Calu3 (cell line): Measurements from ENCODE around the gene IL18. TPM values are rescaled to one million over a fixed set of nuclear protein-coding genes. Genes with fewer than 3 reads are reported as not detected.
"Not testable (repeated sequence)": the region's sequence is repeated elsewhere in the genome, so short reads cannot be mapped to it uniquely, and the experiment has no call there.

ENCODE experiments used
- BruUV-seq: library from RNA; stranded (reverse); fragments of 400-500 nt; replicated peaks from 2 replicates; lab custom pipeline; 2021; lab: Mats Ljungman, UMichigan
- CTCF ChIA-PET: fragments of 300-600 bp; sonication (Branson Sonifier 250); formaldehyde crosslinking; loops from one replicate; lab custom pipeline; 2022; ENCODE audit warnings: antibody characterized with exemption; lab: Charles Lee
- DNase-seq: peaks from one replicate; pipeline ENCODE4 v3.0.0; 2022
- H3K27ac Mint-ChIP-seq: one replicate; pipeline ENCODE4 v1.8.0; 2022; ENCODE audit warnings: mixed read lengths; ENCODE audit not compliant: unreplicated experiment
- H3K27me3 Mint-ChIP-seq: one replicate; pipeline ENCODE4 v1.8.0; 2022; ENCODE audit warnings: mixed read lengths; ENCODE audit not compliant: unreplicated experiment
- H3K36me3 Mint-ChIP-seq: one replicate; pipeline ENCODE4 v1.8.0; 2022; ENCODE audit warnings: mild to moderate bottlenecking, moderate library complexity, mixed read lengths; ENCODE audit not compliant: insufficient read depth, unreplicated experiment
- H3K4me1 Mint-ChIP-seq: one replicate; pipeline ENCODE4 v1.8.0; 2022; ENCODE audit warnings: mild to moderate bottlenecking, low read depth, mixed read lengths; ENCODE audit not compliant: unreplicated experiment
- H3K4me3 Mint-ChIP-seq: one replicate; pipeline ENCODE4 v1.8.0; 2022; ENCODE audit warnings: mild to moderate bottlenecking, low read depth, moderate library complexity, mixed read lengths; ENCODE audit not compliant: unreplicated experiment
- H3K9me3 Mint-ChIP-seq: one replicate; pipeline ENCODE4 v1.8.0; 2022; ENCODE audit warnings: low read depth, mixed read lengths; ENCODE audit not compliant: unreplicated experiment
- CTCF ChIP-seq: fragments of 200-600 bp; IDR thresholded peaks from one replicate; pipeline ENCODE4 v1.8.0; 2022; ENCODE audit warnings: antibody characterized with exemption; ENCODE audit not compliant: unreplicated experiment
- intact Hi-C: fragments of 100-400 bp; cut with micrococcal nuclease; formaldehyde crosslinking; loops from one replicate; pipeline ENCODE4 v1.10.0; 2022; ENCODE audit not compliant: unreplicated experiment
- total RNA-seq: library from RNA; stranded (reverse); gene quantifications from 2 replicates; pipeline ENCODE4 v1.2.3, GENCODE V29; 2022

Gene IL18
- total RNA-seq, 1 experiment from 2014 or later = 121 TPM

DNA sequence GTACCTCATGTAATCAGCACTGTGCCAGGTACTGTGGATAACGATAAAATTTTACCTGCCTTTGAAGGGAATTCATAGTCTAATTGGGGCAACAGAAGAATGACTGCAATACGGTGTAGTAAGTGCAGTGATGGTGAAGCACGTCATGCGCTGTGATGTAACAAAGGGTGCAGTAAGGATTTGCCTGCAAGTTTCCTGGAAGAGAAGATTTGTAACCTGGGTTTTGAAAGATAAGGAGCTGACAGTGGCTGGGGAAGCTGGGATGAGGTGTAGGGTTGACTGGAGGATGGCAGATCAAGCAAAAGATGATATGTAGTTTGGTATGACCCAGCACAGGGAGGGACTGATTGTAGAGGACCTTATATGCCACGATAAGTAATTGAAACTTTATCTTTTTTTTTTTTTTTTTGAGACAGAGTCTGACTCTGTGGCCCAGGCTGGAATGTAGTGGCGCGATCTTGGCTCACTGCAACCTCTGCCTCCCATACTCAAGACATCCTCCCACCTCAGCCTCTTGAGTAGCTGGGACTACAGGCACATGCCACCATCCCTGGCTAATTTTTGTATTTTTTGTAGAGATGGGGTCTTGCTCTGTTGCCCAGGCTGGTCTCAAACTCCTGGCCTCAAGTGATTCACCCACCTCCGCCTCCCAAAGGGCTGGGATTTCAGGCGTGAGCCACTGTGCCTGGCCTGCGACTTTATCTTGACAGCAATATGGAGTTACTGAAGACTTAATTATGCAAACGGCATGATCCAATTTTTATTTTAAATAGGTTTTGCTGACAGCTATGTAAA, 66.0 kb downstream of the IL18 start:
- Mint-ChIP-seq H3K4me3 (no peak overlapping the region), H3K27me3 (no peaks in the 10 kb centered on the region), H3K9me3 (no peaks in the 10 kb centered on the region), H3K4me1 (no peaks in the 10 kb centered on the region), H3K27ac (no peak overlapping the region), H3K36me3 (peaks cover 8% of the 10 kb centered on the region)
- no peak for TF ChIP-seq CTCF
- no TSS peak for BruUV-seq
- CTCF ChIA-PET = no interaction called here
- DNase-seq = no peak
- intact Hi-C loops = no loop called here

- no peaks in the 10 kb centered on the region for H3K27me3 Mint-ChIP-seq
- peaks cover 22% of the 10 kb centered on the region for H3K36me3 Mint-ChIP-seq
- H3K9me3 Mint-ChIP-seq = no peaks in the 10 kb centered on the region
- no peak overlapping the region for H3K4me3 Mint-ChIP-seq
- CTCF ChIA-PET = interaction anchor here (0.6 to 0.7 kb wide), 2 partner anchors 72 to 407 kb away, joined by 3 to 5 read pairs; no protein-coding TSS in a partner anchor
- DNase-seq = no peak
- no peak for TF ChIP-seq CTCF
- H3K27ac Mint-ChIP-seq = no peak overlapping the region
- H3K4me1 Mint-ChIP-seq = no peaks in the 10 kb centered on the region
- BruUV-seq = no TSS peak
- intact Hi-C loops = no loop called here
Observed at GRCh38 chr11:112096194-112096593, 67.7 kb downstream of the IL18 start.

DNA sequence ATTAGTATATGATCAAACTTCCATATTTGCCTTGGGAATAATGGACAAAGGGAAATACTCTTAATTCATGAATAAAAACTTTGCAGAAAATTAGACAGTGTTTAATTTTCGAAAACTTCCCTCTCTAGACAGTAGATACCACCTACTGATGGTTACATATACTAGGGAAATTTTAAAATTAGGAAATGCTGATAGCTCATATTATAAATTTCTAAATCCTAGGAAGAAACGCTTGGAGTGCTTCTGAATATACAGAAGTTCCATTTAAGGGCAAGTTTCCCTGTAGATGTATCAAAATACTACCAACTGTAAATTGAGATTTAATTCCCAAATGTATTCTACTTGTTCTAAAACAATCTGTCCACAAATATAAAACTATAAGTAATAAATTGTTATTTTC, 68.6 kb downstream of the IL18 start:
- intact Hi-C loops, H3K27ac Mint-ChIP-seq, H3K9me3 Mint-ChIP-seq, DNase-seq, H3K4me1 Mint-ChIP-seq, H3K27me3 Mint-ChIP-seq, BruUV-seq, H3K4me3 Mint-ChIP-seq: not testable (repeated sequence)
- peaks cover 24% of the 10 kb centered on the region for H3K36me3 Mint-ChIP-seq
- CTCF ChIA-PET = interaction anchor here (0.7 kb wide), 1 partner anchor 593 kb away, joined by 4 read pairs; no protein-coding TSS in a partner anchor

Other genes with a start within 250 kb of the IL18 start
- gene C11orf52, start 245.2 kb downstream of the IL18 start, total RNA-seq = 6.2 and 7.9 TPM in 2 replicates
- gene DIXDC1, start 226.8 kb downstream of the IL18 start, total RNA-seq = 2.6 and 2.9 TPM in 2 replicates
- gene DLAT, start 138.7 kb downstream of the IL18 start, total RNA-seq = 25.4 and 27.4 TPM in 2 replicates
- gene PIH1D2, start 90.1 kb downstream of the IL18 start, total RNA-seq = 1.6 and 2.2 TPM in 2 replicates
- 13.0 and 14.7 TPM in 2 replicates for gene NKAPD1, start 89.8 kb downstream of the IL18 start, total RNA-seq
- 33.2 and 36.7 TPM in 2 replicates for gene TIMM8B, start 77.3 kb downstream of the IL18 start, total RNA-seq
- 56.6 and 59.1 TPM in 2 replicates for gene SDHD, start 77.2 kb downstream of the IL18 start, total RNA-seq
- gene TEX12, start 3.3 kb upstream of the IL18 start, total RNA-seq = not detected in 2 replicates
- gene BCO2, start 11.4 kb upstream of the IL18 start, total RNA-seq = 13.8 and 15.0 TPM in 2 replicates
- gene PTS, start 62.3 kb upstream of the IL18 start, total RNA-seq = 28.8 and 29.3 TPM in 2 replicates
- gene PLET1, start 96.8 kb upstream of the IL18 start, total RNA-seq = not detected in 2 replicates